ENCODE measurements around the gene HOMER2. TPM values are rescaled to one million over a fixed set of nuclear protein-coding genes. Genes with fewer than 3 reads are reported as not detected.

HOMER2 gene
- total RNA-seq, 1 experiment from 2014 or later, result 49.4 TPM

GRCh38 chr15:82922737-82923136 is 29.8 kb downstream of the HOMER2 start:
- intact Hi-C loops (cut with micrococcal nuclease; ENCODE audit: unreplicated experiment), result no loop called here
- Mint-ChIP-seq H3K9me3 (ENCODE audit: low read depth, unreplicated experiment) (peaks cover 3% of the 10 kb centered on the region), H3K36me3 (ENCODE audit: insufficient read depth, unreplicated experiment) (peaks cover 5% of the 10 kb centered on the region), H3K27ac (ENCODE audit: unreplicated experiment) (no peak overlapping the region), H3K27me3 (ENCODE audit: unreplicated experiment) (no peaks in the 10 kb centered on the region), H3K4me3 (ENCODE audit: low read depth, unreplicated experiment) (no peak overlapping the region), H3K4me1 (ENCODE audit: low read depth, unreplicated experiment) (peaks cover 42% of the 10 kb centered on the region)
- CTCF ChIA-PET, result interaction anchor here (0.7 kb wide), 1 partner anchor 14 kb away, joined by 7 read pairs; no protein-coding TSS in a partner anchor
- TF ChIP-seq CTCF (IDR thresholded peaks at IDR 0.05; ENCODE audit: unreplicated experiment), result no peak
- BruUV-seq (replicated peaks), result no TSS peak
- no peak for DNase-seq

GRCh38 chr15:82921939-82922338 is 30.6 kb downstream of the HOMER2 start:
- Mint-ChIP-seq H3K36me3 (ENCODE audit: insufficient read depth, unreplicated experiment) (peaks cover 5% of the 10 kb centered on the region), H3K4me3 (ENCODE audit: low read depth, unreplicated experiment) (no peak overlapping the region), H3K27me3 (ENCODE audit: unreplicated experiment) (no peaks in the 10 kb centered on the region), H3K4me1 (ENCODE audit: low read depth, unreplicated experiment) (peaks cover 50% of the 10 kb centered on the region), H3K9me3 (ENCODE audit: low read depth, unreplicated experiment) (peaks cover 3% of the 10 kb centered on the region), H3K27ac (ENCODE audit: unreplicated experiment) (no peak overlapping the region)
- intact Hi-C loops (cut with micrococcal nuclease; ENCODE audit: unreplicated experiment), result no loop called here
- BruUV-seq (replicated peaks), result no TSS peak
- TF ChIP-seq CTCF (IDR thresholded peaks at IDR 0.05; ENCODE audit: unreplicated experiment), result no peak
- DNase-seq, result no peak
- CTCF ChIA-PET, result interaction anchor here (0.8 kb wide), 1 partner anchor 11 kb away, joined by 4 read pairs; no protein-coding TSS in a partner anchor

- H3K4me3 Mint-ChIP-seq (ENCODE audit: low read depth, unreplicated experiment), result no peak overlapping the region
- TF ChIP-seq CTCF (IDR thresholded peaks at IDR 0.05; ENCODE audit: unreplicated experiment), result no peak
- peaks cover 5% of the 10 kb centered on the region for H3K36me3 Mint-ChIP-seq (ENCODE audit: insufficient read depth, unreplicated experiment)
- peaks cover 50% of the 10 kb centered on the region for H3K4me1 Mint-ChIP-seq (ENCODE audit: low read depth, unreplicated experiment)
- CTCF ChIA-PET, result interaction anchor here (0.6 to 0.8 kb wide), 2 partner anchors 10 to 53 kb away, joined by 3 to 4 read pairs; no protein-coding TSS in a partner anchor
- H3K9me3 Mint-ChIP-seq (ENCODE audit: low read depth, unreplicated experiment), result peaks cover 3% of the 10 kb centered on the region
- no peaks in the 10 kb centered on the region for H3K27me3 Mint-ChIP-seq (ENCODE audit: unreplicated experiment)
- intact Hi-C loops (cut with micrococcal nuclease; ENCODE audit: unreplicated experiment), result no loop called here
- DNase-seq, result no peak
- no TSS peak for BruUV-seq (replicated peaks)
- no peak overlapping the region for H3K27ac Mint-ChIP-seq (ENCODE audit: unreplicated experiment)
These were observed 31.3 kb downstream of the HOMER2 start for GRCh38 chr15:82921242-82921641.

GRCh38 chr15:82919231-82919886 is 33.2 kb downstream of the HOMER2 start:
- intact Hi-C loops (cut with micrococcal nuclease; ENCODE audit: unreplicated experiment), result loop anchor here (5.0 kb wide), 1 partner anchor 68 kb away; the partner anchor contains the start of gene RAMAC
- peaks cover 5% of the 10 kb centered on the region for H3K36me3 Mint-ChIP-seq (ENCODE audit: insufficient read depth, unreplicated experiment)
- peak; percentile 89 for DNase-seq
- H3K4me3 Mint-ChIP-seq (ENCODE audit: low read depth, unreplicated experiment), result peak overlapping the region; percentile 6
- CTCF ChIA-PET, result interaction anchor here (0.6 to 1.8 kb wide), 3 partner anchors 13 to 29 kb away, joined by 3 to 14 read pairs (median 5); no protein-coding TSS in a partner anchor
- BruUV-seq (replicated peaks), result no TSS peak
- H3K27me3 Mint-ChIP-seq (ENCODE audit: unreplicated experiment), result no peaks in the 10 kb centered on the region
- H3K27ac Mint-ChIP-seq (ENCODE audit: unreplicated experiment), result peak overlapping the region; percentile 79
- peaks cover 50% of the 10 kb centered on the region for H3K4me1 Mint-ChIP-seq (ENCODE audit: low read depth, unreplicated experiment)
- TF ChIP-seq CTCF (IDR thresholded peaks at IDR 0.05; ENCODE audit: unreplicated experiment), result no peak
- peaks cover 3% of the 10 kb centered on the region for H3K9me3 Mint-ChIP-seq (ENCODE audit: low read depth, unreplicated experiment)

Data from Calu3 (cell line).